KMS-11 (cell line): ENCODE results near the gene TP53I11.

Experiments
- H2AFZ ChIP-seq: fragments of 200-600 bp; sonication (generic); 2 replicates; pipeline ENCODE4 v1.6.1; 2016; ENCODE audit warnings: antibody characterized with exemption, mixed run types, low read depth
- H3K27ac ChIP-seq: fragments of 200-600 bp; sonication (generic); 2 replicates; pipeline ENCODE4 v1.6.1; 2016; ENCODE audit warnings: mild to moderate bottlenecking, mixed run types
- H3K27me3 ChIP-seq: fragments of 200-600 bp; sonication (generic); 2 replicates; pipeline ENCODE4 v1.6.1; 2017; ENCODE audit warnings: mild to moderate bottlenecking, low read depth, mixed run types, moderate library complexity; ENCODE audit not compliant: insufficient read depth
- H3K36me3 ChIP-seq: fragments of 200-600 bp; sonication (generic); 2 replicates; pipeline ENCODE4 v1.6.1; 2017; ENCODE audit warnings: mild to moderate bottlenecking, mixed run types; ENCODE audit not compliant: insufficient read depth
- H3K4me1 ChIP-seq: fragments of 200-600 bp; sonication (generic); 2 replicates; pipeline ENCODE4 v1.6.1; 2016; ENCODE audit warnings: mild to moderate bottlenecking, low read depth, mixed run types; ENCODE audit not compliant: poor library complexity, severe bottlenecking
- H3K4me2 ChIP-seq: fragments of 200-600 bp; sonication (generic); 2 replicates; pipeline ENCODE4 v1.7.0; 2016; ENCODE audit warnings: mild to moderate bottlenecking, mixed run types
- H3K4me3 ChIP-seq: fragments of 200-600 bp; sonication (generic); IDR thresholded peaks from 2 replicates; pipeline ENCODE4 v1.6.1; 2017; ENCODE audit warnings: low read depth, low read length, mixed read lengths; ENCODE audit not compliant: insufficient read depth
- H3K79me2 ChIP-seq: fragments of 200-600 bp; sonication (generic); 2 replicates; pipeline ENCODE4 v1.6.1; 2016; ENCODE audit warnings: low read depth, mixed run types; ENCODE audit not compliant: insufficient read depth
- H3K9ac ChIP-seq: fragments of 200-600 bp; sonication (generic); 2 replicates; pipeline ENCODE4 v1.6.1; 2016; ENCODE audit warnings: mild to moderate bottlenecking, mixed run types
- H4K20me1 ChIP-seq: fragments of 200-600 bp; sonication (generic); 2 replicates; pipeline ENCODE4 v1.6.1; 2016; ENCODE audit warnings: mild to moderate bottlenecking, mixed run types; ENCODE audit not compliant: insufficient read depth
- TF ChIP-seq, protein P1 (sequence below): fragments of 200-600 bp; sonication (generic); conservative IDR thresholded peaks from 2 replicates; pipeline ENCODE4 v1.6.1; 2017; ENCODE audit warnings: low read depth, mild to moderate bottlenecking, antibody characterized with exemption, low read length, moderate library complexity, mixed read lengths

Gene TP53I11

DNA sequence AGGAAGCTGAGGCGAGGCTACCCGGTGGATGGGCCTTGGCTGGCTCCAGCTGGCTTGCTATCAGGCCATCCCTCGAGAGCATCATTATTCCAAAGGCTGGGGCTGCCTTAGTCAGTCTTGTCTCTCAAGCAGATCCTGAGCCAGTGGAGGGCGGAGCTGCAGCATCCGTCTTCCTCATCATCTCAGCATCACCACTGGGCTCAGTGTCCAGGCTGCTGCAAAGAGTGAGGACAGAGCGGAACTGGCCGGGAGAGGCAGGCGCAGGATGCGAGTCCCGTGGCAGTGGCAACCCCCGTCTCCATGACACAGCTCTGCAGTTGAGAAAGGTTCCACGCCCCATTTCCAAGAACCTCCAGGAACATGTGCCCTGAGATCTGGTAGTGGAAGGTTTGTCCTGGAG is 4.4 kb downstream of the TP53I11 start:
- no peak overlapping the region for H3K27ac ChIP-seq
- H3K4me3 ChIP-seq, result no peak overlapping the region
- H3K27me3 ChIP-seq, result no peaks in the 10 kb centered on the region; the same call in 1 of the 2 replicates
- H3K4me1 ChIP-seq, result no peaks in the 10 kb centered on the region
- no peaks in the 10 kb centered on the region for H3K36me3 ChIP-seq
- no peak overlapping the region for H3K9ac ChIP-seq
- H3K4me2 ChIP-seq, result no peak overlapping the region
- TF ChIP-seq, protein P1, sequence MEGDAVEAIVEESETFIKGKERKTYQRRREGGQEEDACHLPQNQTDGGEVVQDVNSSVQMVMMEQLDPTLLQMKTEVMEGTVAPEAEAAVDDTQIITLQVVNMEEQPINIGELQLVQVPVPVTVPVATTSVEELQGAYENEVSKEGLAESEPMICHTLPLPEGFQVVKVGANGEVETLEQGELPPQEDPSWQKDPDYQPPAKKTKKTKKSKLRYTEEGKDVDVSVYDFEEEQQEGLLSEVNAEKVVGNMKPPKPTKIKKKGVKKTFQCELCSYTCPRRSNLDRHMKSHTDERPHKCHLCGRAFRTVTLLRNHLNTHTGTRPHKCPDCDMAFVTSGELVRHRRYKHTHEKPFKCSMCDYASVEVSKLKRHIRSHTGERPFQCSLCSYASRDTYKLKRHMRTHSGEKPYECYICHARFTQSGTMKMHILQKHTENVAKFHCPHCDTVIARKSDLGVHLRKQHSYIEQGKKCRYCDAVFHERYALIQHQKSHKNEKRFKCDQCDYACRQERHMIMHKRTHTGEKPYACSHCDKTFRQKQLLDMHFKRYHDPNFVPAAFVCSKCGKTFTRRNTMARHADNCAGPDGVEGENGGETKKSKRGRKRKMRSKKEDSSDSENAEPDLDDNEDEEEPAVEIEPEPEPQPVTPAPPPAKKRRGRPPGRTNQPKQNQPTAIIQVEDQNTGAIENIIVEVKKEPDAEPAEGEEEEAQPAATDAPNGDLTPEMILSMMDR, result no peak
- no peak overlapping the region for H2AFZ ChIP-seq
- H4K20me1 ChIP-seq, result no peaks in the 10 kb centered on the region
- no peaks in the 10 kb centered on the region for H3K79me2 ChIP-seq

DNA sequence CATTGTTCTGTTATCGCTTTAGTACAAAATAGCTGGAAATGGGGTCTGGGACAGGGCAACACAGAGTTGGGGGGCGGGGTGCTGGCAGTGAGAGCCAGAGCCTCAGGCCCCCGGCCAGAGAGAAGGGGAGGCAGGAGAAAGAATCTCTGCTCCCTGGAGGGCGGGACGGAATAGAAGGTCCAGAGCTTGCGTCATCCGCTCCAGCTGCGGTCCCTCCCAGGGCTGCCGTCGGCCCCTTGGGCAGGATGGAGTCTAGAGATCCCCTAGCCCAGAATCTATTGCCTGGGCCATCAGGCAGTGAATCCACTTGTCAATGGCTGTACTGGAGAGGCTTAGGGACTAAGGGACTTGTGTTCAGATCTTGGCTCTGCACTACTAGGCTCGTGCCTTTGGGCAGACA is 5.0 kb downstream of the TP53I11 start:
- no peak overlapping the region for H3K9ac ChIP-seq
- no peaks in the 10 kb centered on the region for H3K4me1 ChIP-seq
- H3K36me3 ChIP-seq, result no peaks in the 10 kb centered on the region

DNA sequence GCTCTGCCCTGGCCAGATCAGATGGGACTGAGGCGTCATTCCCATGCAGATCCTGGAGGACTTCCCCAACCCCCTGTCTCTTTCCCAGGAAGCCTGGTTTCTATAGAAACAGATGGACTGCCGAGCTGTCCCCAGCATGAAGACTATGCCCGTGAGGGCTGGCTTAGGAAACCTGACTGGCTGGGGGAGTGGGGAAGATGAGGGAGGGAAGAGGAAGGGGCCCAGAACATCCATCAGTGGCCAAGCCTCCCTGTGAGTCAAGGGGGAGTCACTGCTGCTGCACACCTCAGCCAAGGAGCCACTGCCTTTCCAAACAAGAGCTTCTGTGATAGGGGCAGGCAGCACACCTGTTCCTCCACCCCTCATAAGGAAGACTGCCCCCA is 5.8 kb downstream of the TP53I11 start:
- no peak overlapping the region for H3K27ac ChIP-seq
- H3K27me3 ChIP-seq, result no peaks in the 10 kb centered on the region
- TF ChIP-seq, protein P1, result no peak
- H3K4me2 ChIP-seq, result no peak overlapping the region
- no peak overlapping the region for H3K9ac ChIP-seq
- no peaks in the 10 kb centered on the region for H3K36me3 ChIP-seq
- no peaks in the 10 kb centered on the region for H3K79me2 ChIP-seq
- no peak overlapping the region for H2AFZ ChIP-seq
- H3K4me1 ChIP-seq, result no peaks in the 10 kb centered on the region
- H4K20me1 ChIP-seq, result no peaks in the 10 kb centered on the region
- no peak overlapping the region for H3K4me3 ChIP-seq

More for the DNA sequence above, 5.0 kb downstream of the TP53I11 start:
- Histone ChIP-seq H3K4me3 (no peak overlapping the region), H4K20me1 (no peaks in the 10 kb centered on the region), H3K27me3 (no peaks in the 10 kb centered on the region; the same call in 1 of the 2 replicates), H3K27ac (no peak overlapping the region), H3K79me2 (no peaks in the 10 kb centered on the region), H2AFZ (no peak overlapping the region), H3K4me2 (no peak overlapping the region)
- TF ChIP-seq, protein P1, result no peak

DNA sequence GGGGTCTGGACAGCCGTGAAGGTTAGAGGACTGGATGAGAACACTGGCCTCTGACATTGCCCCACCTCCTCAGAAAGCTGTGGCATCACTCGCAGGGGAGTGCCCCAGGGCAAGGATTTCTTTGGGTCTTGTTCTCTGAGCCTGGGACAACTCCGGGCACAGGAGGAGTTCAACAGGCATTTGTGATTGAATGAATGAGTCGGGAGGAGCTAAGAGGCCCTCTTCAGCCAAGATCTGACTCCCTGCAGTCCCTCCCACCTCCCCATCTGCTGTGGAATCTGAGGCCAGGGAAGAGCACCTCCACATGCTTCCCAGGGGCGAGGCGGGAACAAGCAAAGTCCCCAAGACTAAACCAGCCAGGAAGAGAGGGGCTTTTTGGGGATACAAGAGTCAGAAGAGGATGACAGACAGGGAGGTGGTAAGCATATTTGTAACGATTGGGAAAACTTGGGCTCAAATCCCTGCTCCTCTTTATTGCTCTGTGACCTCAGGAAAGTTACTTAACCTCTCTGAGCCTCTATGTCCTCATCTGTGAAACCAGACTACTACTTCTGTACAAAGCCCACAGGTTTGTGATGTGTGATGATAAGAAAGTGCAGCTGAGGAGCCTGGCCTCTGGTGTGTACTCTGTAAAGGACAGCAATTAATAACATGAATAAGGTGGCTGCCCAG is 6.4 kb downstream of the TP53I11 start:
- Histone ChIP-seq H2AFZ (no peak overlapping the region), H3K4me1 (no peaks in the 10 kb centered on the region), H3K9ac (no peak overlapping the region), H3K4me2 (no peak overlapping the region), H3K36me3 (no peaks in the 10 kb centered on the region), H4K20me1 (no peaks in the 10 kb centered on the region), H3K4me3 (no peak overlapping the region), H3K79me2 (no peaks in the 10 kb centered on the region), H3K27ac (no peak overlapping the region), H3K27me3 (no peaks in the 10 kb centered on the region)
- TF ChIP-seq, protein P1, result no peak
